GM12878 (cell line): ENCODE results near the gene SLC36A4.

Experiments used
- CBX5 ChIP-seq: sonication (generic); IDR thresholded peaks from 2 replicates; pipeline ENCODE4 v1.6.1; 2016; ENCODE audit warnings: low read depth, moderate library complexity, mild to moderate bottlenecking, inconsistent platforms
- CTCF ChIP-seq, 3 experiments: IDR thresholded peaks in 2 of 3; conservative IDR thresholded peaks in 1 of 3; 2 replicates each; pipeline ENCODE4 v1.5.1; 2011; ENCODE audit warnings: low read depth in 3 of 3, low read length in 3 of 3, mild to moderate bottlenecking in 3 of 3, control low read depth in 2 of 3, moderate library complexity in 2 of 3, inconsistent platforms in 1 of 3, mixed read lengths in 1 of 3; ENCODE audit not compliant: control insufficient read depth in 2 of 3, insufficient read depth in 1 of 3; ENCODE audit errors: extremely low read depth in 1 of 3
- ELK1 ChIP-seq: IDR thresholded peaks from 2 replicates; pipeline ENCODE4 v1.6.1; 2012; ENCODE audit warnings: low read depth, low read length, improper control_type of control experiment
- HDAC6 ChIP-seq: fragments of 200-600 bp; sonication (generic); IDR thresholded peaks from one replicate; pipeline ENCODE4 v1.8.0; 2017; ENCODE audit warnings: antibody characterized with exemption; ENCODE audit not compliant: unreplicated experiment
- JUNB ChIP-seq: IDR thresholded peaks from 2 replicates; pipeline ENCODE4 v1.6.1; 2016; ENCODE audit warnings: antibody characterized with exemption, mild to moderate bottlenecking
- POLR2AphosphoS2 ChIP-seq: IDR thresholded peaks from 2 replicates; pipeline ENCODE4 v1.6.1; 2011; ENCODE audit warnings: low read depth, mild to moderate bottlenecking, low read length, improper control_type of control experiment, moderate library complexity
- ZNF274 ChIP-seq: IDR thresholded peaks from one replicate; pipeline ENCODE4 v1.8.0; 2011; ENCODE audit not compliant: insufficient read length, insufficient read depth

- TF ChIP-seq JUNB (no peak), POLR2AphosphoS2 (no peak), HDAC6 (no peak), CBX5 (no peak), CTCF (IDR thresholded peaks at IDR 0.05 in 2 of 3, conservative IDR thresholded peaks at IDR 0.05 in 1 of 3; ENCODE audit: control insufficient read depth in 2 of 3, extremely low read depth in 1 of 3, insufficient read depth in 1 of 3, low read depth in 3 of 3, low read length in 3 of 3) (no peak), ZNF274 (no peak), ELK1 (no peak)
Measured at GRCh38 chr11:93194673-93195291, 3.0 kb downstream of the SLC36A4 start.
